ENCODE measurements around the gene DLK1. TPM values are rescaled to one million over a fixed set of nuclear protein-coding genes. Genes with fewer than 3 reads are reported as not detected.
A peak's percentile ranks its signal among the peaks of the same experiment; 100 is the strongest.

Gene DLK1
- total and polyA plus RNA-seq, 7 donors: 0.36 to 1.2 (median 0.46) TPM; not detected in 4

DNA sequence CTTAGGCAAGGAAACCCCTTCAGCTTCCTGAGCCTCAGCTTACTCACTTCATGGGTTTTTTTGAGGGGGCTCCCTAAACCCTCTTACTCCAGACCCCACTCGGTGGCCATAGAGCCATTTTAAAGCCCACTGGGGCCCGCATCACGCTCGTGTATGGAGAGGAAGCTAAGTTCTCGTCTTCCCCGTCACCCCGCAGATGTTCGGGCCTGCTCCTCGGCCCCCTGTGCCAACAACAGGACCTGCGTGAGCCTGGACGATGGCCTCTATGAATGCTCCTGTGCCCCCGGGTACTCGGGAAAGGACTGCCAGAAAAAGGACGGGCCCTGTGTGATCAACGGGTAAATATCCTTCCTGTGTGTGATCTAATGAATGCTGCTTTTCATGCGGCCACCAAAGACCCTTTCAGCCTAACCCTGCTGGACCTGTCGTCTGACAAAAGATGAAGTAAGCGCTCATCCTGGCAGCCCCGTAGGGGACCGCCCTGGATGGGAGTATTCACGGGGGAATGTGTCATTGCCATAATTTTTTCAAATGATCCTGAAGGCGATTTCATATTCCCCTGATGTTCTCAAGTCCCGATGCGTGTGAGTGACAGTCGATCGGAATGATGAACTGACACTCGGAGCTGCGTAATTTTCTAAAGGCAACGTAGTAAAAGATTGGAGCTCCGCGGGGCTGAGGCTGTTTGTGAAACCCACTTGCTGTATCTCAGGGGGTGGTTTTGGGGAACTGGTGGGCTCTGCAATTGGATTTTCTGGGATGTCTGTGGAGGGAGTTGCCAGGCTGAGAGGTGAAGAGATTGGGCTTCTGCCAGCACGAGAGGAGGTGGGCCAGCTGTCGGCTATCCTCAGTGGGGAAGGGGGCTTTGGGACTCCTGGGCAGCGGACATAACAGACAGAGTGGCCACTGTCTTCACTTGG lies 5.4 kb downstream of the DLK1 start:
- WGBS, 2 donors: 83 to 91% methylated on average over 34 of the region's 34 CpGs
- H3K27ac ChIP-seq: no peak overlapping the region
- intact Hi-C loops (cut with DNase I): no loop called here
- peak; percentile 52 for DNase-seq
- H3K27me3 ChIP-seq: peaks cover 3 to 38% (median 31%) of the 10 kb centered on the region in 3 donors
- no peaks in the 10 kb centered on the region for H3K36me3 ChIP-seq
- TF ChIP-seq EP300 (IDR thresholded peaks at IDR 0.05) (no peak), POLR2AphosphoS5 (IDR thresholded peaks at IDR 0.05) (no peak), POLR2A (IDR thresholded peaks at IDR 0.05) (no peak)
- TF ChIP-seq, protein P1, sequence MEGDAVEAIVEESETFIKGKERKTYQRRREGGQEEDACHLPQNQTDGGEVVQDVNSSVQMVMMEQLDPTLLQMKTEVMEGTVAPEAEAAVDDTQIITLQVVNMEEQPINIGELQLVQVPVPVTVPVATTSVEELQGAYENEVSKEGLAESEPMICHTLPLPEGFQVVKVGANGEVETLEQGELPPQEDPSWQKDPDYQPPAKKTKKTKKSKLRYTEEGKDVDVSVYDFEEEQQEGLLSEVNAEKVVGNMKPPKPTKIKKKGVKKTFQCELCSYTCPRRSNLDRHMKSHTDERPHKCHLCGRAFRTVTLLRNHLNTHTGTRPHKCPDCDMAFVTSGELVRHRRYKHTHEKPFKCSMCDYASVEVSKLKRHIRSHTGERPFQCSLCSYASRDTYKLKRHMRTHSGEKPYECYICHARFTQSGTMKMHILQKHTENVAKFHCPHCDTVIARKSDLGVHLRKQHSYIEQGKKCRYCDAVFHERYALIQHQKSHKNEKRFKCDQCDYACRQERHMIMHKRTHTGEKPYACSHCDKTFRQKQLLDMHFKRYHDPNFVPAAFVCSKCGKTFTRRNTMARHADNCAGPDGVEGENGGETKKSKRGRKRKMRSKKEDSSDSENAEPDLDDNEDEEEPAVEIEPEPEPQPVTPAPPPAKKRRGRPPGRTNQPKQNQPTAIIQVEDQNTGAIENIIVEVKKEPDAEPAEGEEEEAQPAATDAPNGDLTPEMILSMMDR (IDR thresholded peaks at IDR 0.05): no peak
- H3K9me3 ChIP-seq: no peaks in the 10 kb centered on the region
- no peaks in the 10 kb centered on the region for H3K4me1 ChIP-seq
- no peak overlapping the region for H3K4me3 ChIP-seq

DNA sequence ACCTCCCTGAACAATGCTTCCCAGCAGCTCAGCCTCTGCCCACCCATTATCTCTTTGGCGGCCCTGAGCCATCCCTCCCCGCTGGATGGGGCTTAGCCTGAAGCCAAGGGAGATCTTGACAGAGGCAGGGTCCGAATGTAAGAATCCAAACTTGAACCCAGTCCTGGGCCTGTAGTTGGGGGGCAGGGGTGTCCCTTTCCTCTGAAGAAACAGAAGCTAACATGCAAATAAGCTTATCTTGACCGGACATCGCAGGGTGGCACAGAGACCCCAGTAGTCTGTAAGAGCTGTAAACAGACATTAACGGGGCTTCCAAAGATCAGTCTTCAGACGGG lies 6.0 kb downstream of the DLK1 start:
- Histone ChIP-seq H3K27ac (no peak overlapping the region), H3K27me3 (peaks cover 0 to 38% (median 25%) of the 10 kb centered on the region in 3 donors), H3K4me3 (no peak overlapping the region), H3K36me3 (no peaks in the 10 kb centered on the region), H3K4me1 (no peaks in the 10 kb centered on the region), H3K9me3 (no peaks in the 10 kb centered on the region)
- TF ChIP-seq EP300 (IDR thresholded peaks at IDR 0.05) (no peak), POLR2A (IDR thresholded peaks at IDR 0.05) (no peak), POLR2AphosphoS5 (IDR thresholded peaks at IDR 0.05) (no peak)
- TF ChIP-seq, protein P1 (IDR thresholded peaks at IDR 0.05): no peak
- 60 to 77% methylated on average over 7 of the region's 7 CpGs for WGBS, 2 donors
- DNase-seq: no peak
- intact Hi-C loops (cut with DNase I): no loop called here

DNA sequence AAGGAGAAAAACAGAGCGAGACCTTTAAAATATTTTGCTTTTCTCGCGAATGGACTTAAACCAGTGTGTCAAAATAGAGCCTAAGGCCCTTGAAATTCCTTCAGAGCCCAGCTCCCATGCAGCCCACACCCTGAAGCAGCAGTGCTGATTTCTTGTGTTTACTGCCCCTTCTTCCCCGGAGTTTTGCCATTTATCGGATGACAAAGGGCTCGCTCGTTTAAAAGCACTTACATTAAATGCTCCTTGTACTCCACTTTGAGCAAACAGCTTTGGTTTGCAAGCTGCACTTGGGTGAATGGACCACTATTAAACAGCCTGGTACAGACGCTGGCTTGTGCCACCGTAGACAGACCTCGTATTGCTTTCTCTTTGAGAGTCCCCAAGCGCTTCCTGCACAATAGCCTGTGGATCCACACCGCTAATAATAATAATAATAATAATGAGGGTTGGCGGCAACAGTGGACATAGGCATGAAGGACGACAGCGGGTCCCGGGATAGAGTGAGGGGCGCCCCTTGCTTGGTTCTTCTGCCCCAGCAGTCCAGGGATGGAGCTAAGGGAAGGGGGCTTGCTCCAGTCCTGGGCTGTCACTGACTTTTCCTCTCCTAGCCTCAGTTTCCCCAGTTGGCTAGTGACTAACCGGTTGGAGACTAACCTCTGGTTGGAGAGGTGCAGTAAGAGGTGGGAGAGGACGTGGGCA lies 6.6 kb downstream of the DLK1 start:
- WGBS, 2 donors: 70 to 78% methylated on average over 19 of the region's 19 CpGs
- Histone ChIP-seq H3K27me3 (peaks cover 0 to 34% (median 19%) of the 10 kb centered on the region in 3 donors), H3K9me3 (no peaks in the 10 kb centered on the region), H3K4me1 (no peaks in the 10 kb centered on the region), H3K27ac (no peak overlapping the region), H3K36me3 (no peaks in the 10 kb centered on the region), H3K4me3 (no peak overlapping the region)
- no peak for TF ChIP-seq POLR2A (IDR thresholded peaks at IDR 0.05)
- TF ChIP-seq EP300 (IDR thresholded peaks at IDR 0.05): no peak
- no peak for TF ChIP-seq POLR2AphosphoS5 (IDR thresholded peaks at IDR 0.05)
- TF ChIP-seq, protein P1 (IDR thresholded peaks at IDR 0.05): no peak
- peak; percentile 18 for DNase-seq
- intact Hi-C loops (cut with DNase I): no loop called here

DNA sequence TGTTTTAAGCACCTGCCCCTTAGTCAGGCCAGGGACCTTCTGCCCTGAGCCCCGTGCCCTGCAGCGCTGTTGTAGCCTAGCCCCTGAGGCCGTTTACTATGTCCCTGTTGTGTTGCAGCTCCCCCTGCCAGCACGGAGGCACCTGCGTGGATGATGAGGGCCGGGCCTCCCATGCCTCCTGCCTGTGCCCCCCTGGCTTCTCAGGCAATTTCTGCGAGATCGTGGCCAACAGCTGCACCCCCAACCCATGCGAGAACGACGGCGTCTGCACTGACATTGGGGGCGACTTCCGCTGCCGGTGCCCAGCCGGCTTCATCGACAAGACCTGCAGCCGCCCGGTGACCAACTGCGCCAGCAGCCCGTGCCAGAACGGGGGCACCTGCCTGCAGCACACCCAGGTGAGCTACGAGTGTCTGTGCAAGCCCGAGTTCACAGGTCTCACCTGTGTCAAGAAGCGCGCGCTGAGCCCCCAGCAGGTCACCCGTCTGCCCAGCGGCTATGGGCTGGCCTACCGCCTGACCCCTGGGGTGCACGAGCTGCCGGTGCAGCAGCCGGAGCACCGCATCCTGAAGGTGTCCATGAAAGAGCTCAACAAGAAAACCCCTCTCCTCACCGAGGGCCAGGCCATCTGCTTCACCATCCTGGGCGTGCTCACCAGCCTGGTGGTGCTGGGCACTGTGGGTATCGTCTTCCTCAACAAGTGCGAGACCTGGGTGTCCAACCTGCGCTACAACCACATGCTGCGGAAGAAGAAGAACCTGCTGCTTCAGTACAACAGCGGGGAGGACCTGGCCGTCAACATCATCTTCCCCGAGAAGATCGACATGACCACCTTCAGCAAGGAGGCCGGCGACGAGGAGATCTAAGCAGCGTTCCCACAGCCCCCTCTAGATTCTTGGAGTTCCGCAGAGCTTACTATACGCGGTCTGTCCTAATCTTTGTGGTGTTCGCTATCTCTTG lies 7.6 kb downstream of the DLK1 start:
- H3K36me3 ChIP-seq: no peaks in the 10 kb centered on the region
- DNase-seq: peak; percentile 50
- H3K4me1 ChIP-seq: no peaks in the 10 kb centered on the region
- 91 to 92% methylated on average over 52 of the region's 52 CpGs for WGBS, 2 donors
- intact Hi-C loops (cut with DNase I): no loop called here
- TF ChIP-seq EP300 (IDR thresholded peaks at IDR 0.05) (no peak), POLR2AphosphoS5 (IDR thresholded peaks at IDR 0.05) (no peak), POLR2A (IDR thresholded peaks at IDR 0.05) (no peak)
- TF ChIP-seq, protein P1 (IDR thresholded peaks at IDR 0.05): no peak
- H3K9me3 ChIP-seq: no peaks in the 10 kb centered on the region
- no peak overlapping the region for H3K4me3 ChIP-seq
- H3K27me3 ChIP-seq: peaks cover 0 to 24% (median 9%) of the 10 kb centered on the region in 3 donors
- no peak overlapping the region for H3K27ac ChIP-seq

Data from sigmoid colon (tissue), 7 donors.